ENCODE data around the gene STAM.

GRCh38 chr10:17633353-17633752 is 10.6 kb upstream of the STAM start:
- TF ChIP-seq CTCF (optimal IDR thresholded peaks at IDR 0.05 in 1 of 3, IDR thresholded peaks at IDR 0.05 in 1 of 3, conservative IDR thresholded peaks at IDR 0.05 in 1 of 3; ENCODE audit: extremely low read depth in 1 of 3, insufficient read depth in 2 of 3, low read length in 3 of 3) (no peak), EZH2 (IDR thresholded peaks at IDR 0.05; ENCODE audit: low read length) (no peak)

Measured in keratinocyte (primary cell).